Fibroblast of pulmonary artery (primary cell): ENCODE data around the gene GSK3A.

Experiments used
- DNase-seq: peaks from one replicate; pipeline ENCODE4 v3.0.0-alpha.2; 2010; ENCODE audit warnings: low read depth
- H3K4me3 ChIP-seq: replicated peaks from 2 replicates; pipeline ENCODE4 v1.5.1; 2011; ENCODE audit warnings: low read depth, mild to moderate bottlenecking, control low read depth, low read length, moderate library complexity
- CTCF ChIP-seq: IDR thresholded peaks from 2 replicates; pipeline ENCODE4 v1.5.1; 2011; ENCODE audit warnings: mild to moderate bottlenecking, control low read depth, low read length, inconsistent platforms; ENCODE audit errors: missing control alignments

GSK3A gene

GRCh38 chr19:42196011-42197001, 46.1 kb downstream of the GSK3A start:
- DNase-seq = no peak
- TF ChIP-seq CTCF = no peak
- no peak overlapping the region for H3K4me3 ChIP-seq

GRCh38 chr19:42193706-42194105, 48.7 kb downstream of the GSK3A start:
- DNase-seq = peak; percentile 91
- no peak overlapping the region for H3K4me3 ChIP-seq
- TF ChIP-seq CTCF = no peak

- no peak for DNase-seq
- H3K4me3 ChIP-seq = no peak overlapping the region
- TF ChIP-seq CTCF = no peak
Measured at GRCh38 chr19:42193294-42193693, 49.1 kb downstream of the GSK3A start.

GRCh38 chr19:42191855-42192254, 50.5 kb downstream of the GSK3A start:
- no peak for TF ChIP-seq CTCF
- no peak overlapping the region for H3K4me3 ChIP-seq
- DNase-seq = peak; percentile 31

GRCh38 chr19:42191330-42191729, 51.1 kb downstream of the GSK3A start:
- no peak for DNase-seq
- TF ChIP-seq CTCF = no peak
- H3K4me3 ChIP-seq = no peak overlapping the region

- no peak for TF ChIP-seq CTCF
- no peak for DNase-seq
- no peak overlapping the region for H3K4me3 ChIP-seq
Measured at GRCh38 chr19:42189133-42189532, 53.3 kb downstream of the GSK3A start.

GRCh38 chr19:42188665-42189064, 53.7 kb downstream of the GSK3A start:
- H3K4me3 ChIP-seq = no peak overlapping the region
- DNase-seq = no peak
- TF ChIP-seq CTCF = no peak
